Adrenal gland (tissue), 12 donors: ENCODE measurements around the gene FIGNL2. TPM values are rescaled to one million over a fixed set of nuclear protein-coding genes. Genes with fewer than 3 reads are reported as not detected.

ENCODE experiments used
- DNase-seq, 7 donors: peaks; one replicate each; pipeline ENCODE4 v3.0.0-alpha.2; 2019 to 2020
- H3K27ac ChIP-seq, 5 donors: fragments of 200-600 bp; sonication (generic) in 4 of 5; 1 replicate in 3 of 5; 2 replicates in 2 of 5; pipeline versions ENCODE4 v1.5.1 to v1.8.0; 2016 to 2020; ENCODE audit warnings: mild to moderate bottlenecking in 1 of 5
- H3K27me3 ChIP-seq: fragments of 200-600 bp; 2 replicates; pipeline ENCODE4 v1.8.0; 2021
- H3K36me3 ChIP-seq, 2 donors: fragments of 200-600 bp; replicated peaks in 1 of 2; 1 replicate in 1 of 2; 2 replicates in 1 of 2; pipeline versions ENCODE4 v1.5.1 to v1.8.0; 2018 to 2022
- H3K4me1 ChIP-seq, 2 donors: fragments of 200-600 bp; replicated peaks in 1 of 2; 1 replicate in 1 of 2; 2 replicates in 1 of 2; pipeline versions ENCODE4 v1.5.1 to v1.8.0; 2018 to 2021
- H3K4me3 ChIP-seq, 4 donors: fragments of 200-600 bp; sonication (generic) in 3 of 4; one replicate each; pipeline ENCODE4 v1.5.1; 2016 to 2018
- H3K9me3 ChIP-seq, 3 donors: fragments of 200-600 bp; sonication (generic) in 1 of 3; replicated peaks in 1 of 3; 1 replicate in 2 of 3; 2 replicates in 1 of 3; pipeline versions ENCODE4 v1.5.1 to v1.8.0; 2016 to 2021
- CTCF ChIP-seq, 6 experiments: fragments of 450-650 bp in 4 of 6; fragments of 200-600 bp in 2 of 6; sonication (generic) in 1 of 6; IDR thresholded peaks; 1 replicate in 5 of 6; 2 replicates in 1 of 6; pipeline versions ENCODE4 v1.5.1 to v1.8.0; 2016 to 2021; ENCODE audit warnings: antibody characterized with exemption in 6 of 6, mild to moderate bottlenecking in 2 of 6, moderate library complexity in 1 of 6
- POLR2A ChIP-seq, 2 donors: fragments of 450-650 bp; IDR thresholded peaks; one replicate each; pipeline ENCODE4 v1.6.1; 2017; ENCODE audit warnings: antibody characterized with exemption in 2 of 2, mild to moderate bottlenecking in 2 of 2, moderate library complexity in 1 of 2
- WGBS, 4 donors: extraction: QIAGEN DNeasy Blood & Tissue Kit in 2 of 4; methylation state at CpG; one replicate each; pipeline versions ENCODE4 v1.1.5 to v1.1.7; 2013 to 2017; 5-methylcytosine and 5-hydroxymethylcytosine counted together
- intact Hi-C, 2 donors: fragments of 100-400 bp; cut with DNase I; formaldehyde crosslinking; loops; one replicate each; pipeline versions ENCODE4 v1.14.1 to v1.15.0; 2022 to 2023
- polyA plus RNA-seq, 3 donors: library from polyadenylated mRNA; stranded (reverse); fragments of 200-250 nt in 2 of 3; fragments of 350-450 nt in 1 of 3; fragmentation: Illumina TruSeq in 1 of 3; extraction: RNeasy Lipid Tissue Mini Kit (QIAGEN cat#74804) in 1 of 3; gene quantifications; one replicate each; pipeline ENCODE4 v1.2.3, GENCODE V29; 2013 to 2014
- total RNA-seq, 9 donors: library from RNA; depleted of rRNA in 4 of 9; stranded (reverse); fragments of >200 nt in 4 of 9; fragments of 120-200 nt in 1 of 9; fragmentation: NEBNext Ultra II Directional in 1 of 9; extraction: Animal tissue kit (Norgen Biotek cat#: 25700) in 1 of 9; gene quantifications; one replicate each; pipeline versions ENCODE4 v1.1.0 to v1.2.4, GENCODE V29; 2013 to 2023
- donor health status: healthy with polysubstance abuse.
- donor health status: Bipolar disorder and iron deficiency.
- donor health status: DM: yes; HTN: yes; CAD: no.
- donor health status: DM: no; HTN: no; CAD: no.
- donor health status: DM: no; HTN: no; CAD: no.
- donor health status: DM: yes; HTN: yes; CAD: no.

The FIGNL2 gene
- total and polyA plus RNA-seq, 12 donors = 0.04 to 0.32 (median 0.25) TPM; not detected in 1

GRCh38 chr12:51812871-51813270 lies 35.6 kb downstream of the FIGNL2 start:
- no peak overlapping the region for H3K4me3 ChIP-seq
- 86 to 94% (median 89%) methylated on average over 9 to 13 of the region's 13 CpGs for WGBS, 4 donors
- intact Hi-C loops = no loop called here
- H3K36me3 ChIP-seq = no peaks in the 10 kb centered on the region
- no peaks in the 10 kb centered on the region for H3K9me3 ChIP-seq
- DNase-seq = no peak
- peaks cover 0 to 3% of the 10 kb centered on the region in 2 donors for H3K4me1 ChIP-seq
- TF ChIP-seq CTCF (IDR thresholded peaks at IDR 0.05) (no peak), POLR2A (IDR thresholded peaks at IDR 0.05) (no peak)
- H3K27me3 ChIP-seq = no peaks in the 10 kb centered on the region
- H3K27ac ChIP-seq = no peak overlapping the region

DNA sequence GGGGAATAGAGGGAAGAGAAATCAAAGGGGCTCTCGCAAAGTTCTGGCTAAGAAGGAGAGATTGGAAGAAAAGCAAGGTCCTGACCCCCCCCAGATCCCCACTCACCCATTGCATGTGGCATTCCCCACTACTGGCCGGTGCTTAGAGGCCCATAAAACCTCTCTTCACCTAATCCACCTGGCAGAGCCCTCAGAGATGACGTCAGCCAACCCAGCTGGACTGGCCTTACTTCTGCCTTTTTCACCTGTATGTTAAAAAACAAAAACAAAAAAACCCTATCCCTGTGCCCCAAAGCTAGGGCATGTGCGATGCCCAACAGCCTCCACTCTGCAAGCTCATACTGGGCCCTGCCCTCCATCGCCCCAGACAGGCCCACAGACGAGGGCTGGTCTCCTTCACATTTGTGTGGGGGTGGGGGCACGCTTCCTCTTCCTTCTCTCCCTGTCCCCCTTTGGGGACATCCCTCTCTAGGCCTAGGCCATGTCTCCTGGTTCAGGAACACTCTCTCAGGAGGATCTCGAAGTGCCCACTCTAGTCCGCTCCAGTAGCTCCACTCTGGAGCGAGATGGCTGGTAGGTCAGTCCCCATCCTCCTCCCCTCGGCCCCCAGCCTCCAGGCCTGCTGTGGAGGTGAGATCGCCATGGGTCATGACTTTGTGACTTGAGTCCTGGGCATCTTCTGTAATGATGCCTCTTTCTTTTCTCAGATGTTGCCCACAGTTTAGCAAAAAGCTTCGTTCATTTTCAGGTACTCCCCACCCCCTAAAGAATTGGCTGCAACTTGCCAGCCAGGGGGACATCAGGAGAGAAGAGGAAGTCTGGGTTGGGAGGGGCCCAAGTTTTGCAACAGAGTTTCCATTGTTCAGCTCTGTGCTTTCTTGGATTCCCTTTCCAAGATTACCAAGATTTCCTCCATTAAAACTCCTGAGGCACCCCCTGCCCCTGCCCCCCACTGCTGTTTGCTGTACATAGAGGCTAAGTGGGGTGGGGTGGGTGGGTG lies 37.0 kb downstream of the FIGNL2 start:
- H3K4me1 ChIP-seq = peaks cover 0 to 3% of the 10 kb centered on the region in 2 donors
- WGBS, 4 donors = 68 to 79% (median 76%) methylated on average over 12 to 13 of the region's 13 CpGs
- H3K4me3 ChIP-seq = no peak overlapping the region
- no peak for DNase-seq
- no peak for TF ChIP-seq CTCF (IDR thresholded peaks at IDR 0.05)
- TF ChIP-seq POLR2A (IDR thresholded peaks at IDR 0.05) = no peak
- H3K36me3 ChIP-seq = no peaks in the 10 kb centered on the region
- no peaks in the 10 kb centered on the region for H3K9me3 ChIP-seq
- H3K27me3 ChIP-seq = no peaks in the 10 kb centered on the region
- intact Hi-C loops = no loop called here
- H3K27ac ChIP-seq = no peak overlapping the region

- intact Hi-C loops = no loop called here
- Histone ChIP-seq H3K4me3 (no peak overlapping the region), H3K4me1 (no peaks in the 10 kb centered on the region), H3K36me3 (no peaks in the 10 kb centered on the region), H3K27ac (no peak overlapping the region), H3K9me3 (no peaks in the 10 kb centered on the region), H3K27me3 (no peaks in the 10 kb centered on the region)
- 74 to 87% (median 78%) methylated on average over 3 of the region's 3 CpGs for WGBS, 4 donors
- DNase-seq = no peak
- TF ChIP-seq POLR2A (IDR thresholded peaks at IDR 0.05) = no peak
- no peak for TF ChIP-seq CTCF (IDR thresholded peaks at IDR 0.05)
Observed at GRCh38 chr12:51809193-51809592, 39.3 kb downstream of the FIGNL2 start.

- no peak overlapping the region for H3K27ac ChIP-seq
- no peaks in the 10 kb centered on the region for H3K4me1 ChIP-seq
- intact Hi-C loops = no loop called here
- no peak for DNase-seq
- H3K4me3 ChIP-seq = no peak overlapping the region
- WGBS, 4 donors = 92 to 95% (median 95%) methylated on average over 16 of the region's 16 CpGs
- no peaks in the 10 kb centered on the region for H3K9me3 ChIP-seq
- no peak for TF ChIP-seq POLR2A (IDR thresholded peaks at IDR 0.05)
- no peak for TF ChIP-seq CTCF (IDR thresholded peaks at IDR 0.05)
- no peaks in the 10 kb centered on the region for H3K36me3 ChIP-seq
- no peaks in the 10 kb centered on the region for H3K27me3 ChIP-seq
Observed at GRCh38 chr12:51806896-51807295, 41.6 kb downstream of the FIGNL2 start.
